Measurements from ENCODE around the gene ILDR2.

Gene ILDR2

DNA sequence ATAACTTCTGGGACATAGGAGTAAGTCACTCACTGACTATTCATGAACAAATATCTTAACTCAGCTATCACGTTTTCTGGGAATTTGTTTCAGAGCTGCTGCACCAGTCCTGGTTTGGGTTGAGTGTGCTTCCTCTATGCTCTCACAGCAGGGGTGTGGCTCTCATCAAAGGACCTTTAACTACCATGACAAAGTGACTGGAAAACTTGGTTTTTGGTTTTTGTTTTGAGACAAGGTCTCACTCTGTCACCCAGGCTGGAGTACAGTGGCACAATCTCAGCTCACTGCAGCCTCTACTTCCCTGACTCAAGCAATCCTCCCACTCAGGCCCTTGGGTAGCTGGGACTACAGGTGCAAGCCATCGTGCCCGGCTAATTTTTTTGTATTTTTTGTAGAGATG, 4.1 kb downstream of the ILDR2 start:
- no peak for DNase-seq

DNA sequence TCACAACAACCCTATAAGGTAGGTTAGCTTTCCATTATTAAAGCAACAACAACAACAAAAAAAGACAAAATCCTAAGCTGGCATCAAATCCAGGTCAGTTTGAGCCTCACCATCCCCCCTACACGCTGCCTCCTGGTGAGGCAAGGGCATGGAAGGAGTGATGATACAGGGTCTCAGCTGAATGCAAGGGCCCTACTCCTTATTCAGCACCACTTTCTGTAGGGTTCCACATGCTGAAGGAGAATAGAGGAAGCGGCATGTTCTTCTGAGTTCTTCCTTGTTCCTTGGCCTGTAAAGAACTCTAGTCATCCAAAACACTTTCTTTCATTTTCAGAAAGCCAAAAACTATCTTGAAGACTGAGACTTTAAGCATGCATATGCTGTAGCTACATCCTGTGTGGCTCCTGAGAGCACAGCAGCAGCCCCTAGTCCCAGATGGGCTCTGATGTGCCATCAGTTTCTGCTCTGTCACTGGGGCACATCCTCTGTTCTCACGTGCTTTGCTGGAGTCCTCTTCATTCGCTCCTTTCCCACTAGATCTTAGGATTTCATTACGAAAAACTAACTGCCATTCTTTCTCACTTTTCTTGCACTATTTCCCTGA, 6.2 kb downstream of the ILDR2 start:
- DNase-seq, result no peak

DNA sequence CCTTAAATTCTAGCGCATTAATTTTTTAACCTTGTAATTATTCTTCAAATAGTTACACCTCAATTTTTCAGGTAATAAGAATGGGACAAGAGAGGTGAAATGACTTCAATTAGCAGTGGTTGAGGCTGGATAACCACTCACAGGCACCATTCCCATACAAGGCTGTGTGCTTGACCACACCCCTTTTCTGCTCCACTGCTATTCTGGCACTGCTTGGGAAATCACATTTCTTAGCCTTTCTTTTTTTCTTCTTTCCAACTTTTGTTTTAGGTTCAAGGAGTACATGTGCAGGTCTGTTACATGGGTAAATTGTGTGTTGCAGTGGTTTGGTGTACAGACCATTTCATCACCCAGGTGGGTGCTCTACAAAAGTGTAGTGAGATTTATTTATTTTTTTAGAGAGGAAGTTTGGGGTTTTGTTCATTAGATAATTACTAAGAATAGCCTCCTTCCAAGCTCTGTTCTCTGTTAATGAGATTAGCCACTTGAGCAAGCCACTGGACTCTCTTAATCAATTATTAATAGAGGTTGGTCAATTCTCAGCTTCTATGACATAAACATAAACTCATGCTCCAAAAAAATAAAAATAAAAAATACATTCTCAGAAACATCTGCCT, 14.4 kb downstream of the ILDR2 start:
- DNase-seq, result no peak

DNA sequence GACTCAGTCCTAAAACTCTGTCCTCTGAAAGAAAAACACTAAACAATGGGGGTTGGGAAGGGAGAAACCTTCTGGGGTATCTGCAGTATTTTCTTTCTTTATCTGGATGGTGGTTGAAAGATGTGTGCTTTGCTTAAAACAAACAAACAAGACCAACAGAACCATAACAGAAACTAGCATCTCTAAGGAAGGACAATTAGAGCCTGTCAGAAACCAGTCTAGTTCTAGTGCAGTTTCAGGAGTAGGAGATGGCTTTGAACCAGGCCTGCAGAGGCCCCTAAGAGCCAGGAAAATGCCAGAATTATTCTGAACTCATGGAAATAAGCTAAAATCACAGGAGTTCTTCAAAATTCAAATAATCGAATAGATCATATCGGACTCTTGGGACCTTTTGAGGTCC, 18.5 kb downstream of the ILDR2 start:
- DNase-seq, result no peak

DNA sequence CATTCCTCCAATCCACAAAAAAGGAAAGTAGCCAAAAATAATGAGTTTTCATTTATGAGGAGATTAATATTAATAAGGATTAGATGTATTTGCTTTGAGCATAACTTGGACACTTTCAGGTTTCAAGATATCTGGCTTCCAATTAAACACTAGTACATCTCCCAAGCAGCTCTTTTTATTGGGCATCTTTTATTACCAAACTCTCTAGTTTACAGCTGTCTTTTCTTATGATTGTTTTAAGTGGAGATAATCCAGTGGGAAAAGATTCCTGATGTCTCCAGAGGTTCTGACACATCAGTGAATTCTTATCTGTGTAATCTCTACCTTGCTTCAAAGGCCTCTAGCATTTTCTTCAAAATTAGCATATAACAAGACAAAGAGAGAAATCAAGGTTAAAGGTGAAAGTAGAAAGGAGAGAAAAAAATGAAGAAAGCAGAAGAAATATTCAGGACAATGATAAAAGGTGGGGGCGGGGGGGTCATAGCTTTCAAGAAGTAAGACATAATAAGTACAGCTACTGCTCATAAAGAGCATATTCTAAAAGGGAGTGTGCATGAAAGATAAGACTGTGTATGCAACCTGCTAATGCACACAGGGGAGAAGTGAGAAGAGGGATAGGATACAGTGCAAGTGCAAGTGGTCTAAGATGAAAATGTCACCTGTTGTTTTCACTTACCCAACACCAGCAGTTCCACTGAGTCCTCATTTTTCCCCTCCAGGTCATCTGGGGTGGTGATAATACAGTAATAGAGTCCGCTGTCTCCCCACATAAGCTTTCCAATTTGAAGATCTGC, 19.1 kb downstream of the ILDR2 start:
- no peak for DNase-seq

DNA sequence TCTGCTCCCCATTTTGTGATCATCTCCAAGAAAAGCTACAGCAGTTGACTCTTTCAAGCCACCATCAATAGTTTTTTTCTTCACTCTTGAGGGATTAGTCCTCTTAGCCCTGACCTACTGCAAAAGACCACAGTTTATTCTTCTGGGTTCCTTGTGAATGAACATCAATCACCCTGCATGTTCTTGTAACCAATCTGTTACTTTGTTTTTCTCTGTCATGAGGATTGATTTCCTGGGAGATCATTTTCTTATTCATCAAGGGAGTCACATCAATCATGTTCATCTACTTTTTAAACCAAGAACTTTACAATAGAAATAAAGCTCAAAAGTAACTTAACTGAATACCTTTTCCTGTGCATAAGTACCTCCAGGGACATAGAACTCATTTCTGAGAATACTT, 21.8 kb downstream of the ILDR2 start:
- DNase-seq, result no peak

DNA sequence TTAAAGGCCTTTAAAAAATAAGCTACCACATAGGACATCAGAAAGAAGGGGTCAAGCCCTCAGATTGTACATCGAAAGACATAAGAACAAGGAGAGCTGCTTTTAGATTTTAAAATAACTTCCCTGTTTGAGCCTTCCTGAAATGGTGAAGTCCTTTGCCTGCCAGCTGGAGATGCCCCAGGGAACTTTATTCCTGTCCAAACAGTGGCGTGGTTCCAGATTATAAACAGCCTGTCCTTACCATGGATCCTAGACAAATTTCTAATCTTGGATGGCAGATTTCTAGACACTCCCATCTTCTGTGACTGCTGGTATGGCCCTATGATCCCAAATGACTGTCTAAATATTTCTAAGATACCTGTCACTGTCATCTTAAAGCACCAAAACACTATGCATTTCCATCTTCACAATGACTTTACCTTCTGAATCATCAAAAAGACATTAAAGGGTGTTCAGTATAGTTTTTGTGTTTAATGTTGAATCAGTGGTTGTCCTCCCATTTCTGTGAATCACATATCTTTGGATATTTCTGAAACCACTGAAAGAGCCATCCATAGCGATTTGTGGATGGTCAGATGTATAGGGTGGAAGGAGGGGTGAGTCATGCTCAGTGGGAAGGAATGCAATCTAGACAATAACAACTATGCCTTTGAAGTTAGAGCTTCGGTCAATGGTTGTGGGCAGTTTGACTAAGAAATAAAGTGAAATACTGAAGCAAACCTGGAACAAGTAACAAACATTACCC, 23.2 kb downstream of the ILDR2 start:
- peak; percentile 33 for DNase-seq

DNA sequence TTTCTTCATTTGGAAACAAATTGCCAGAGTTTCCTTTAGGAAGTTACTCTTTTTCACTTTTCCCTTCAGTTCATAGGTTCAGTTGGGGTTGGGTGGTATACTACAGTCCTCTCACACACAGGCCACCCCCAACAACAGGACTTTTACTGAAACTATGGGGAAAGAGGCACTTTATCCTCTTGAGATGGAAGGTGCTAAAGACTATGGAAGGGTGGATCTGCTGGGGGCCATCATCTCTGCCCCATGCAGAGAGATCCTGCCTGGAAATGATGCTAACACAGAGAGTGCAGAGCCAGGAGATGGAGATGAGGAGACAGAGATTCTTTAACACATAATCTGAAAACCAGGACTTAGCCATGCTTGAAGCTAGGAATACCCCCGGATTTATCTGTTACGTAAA, 24.3 kb downstream of the ILDR2 start:
- no peak for DNase-seq

DNA sequence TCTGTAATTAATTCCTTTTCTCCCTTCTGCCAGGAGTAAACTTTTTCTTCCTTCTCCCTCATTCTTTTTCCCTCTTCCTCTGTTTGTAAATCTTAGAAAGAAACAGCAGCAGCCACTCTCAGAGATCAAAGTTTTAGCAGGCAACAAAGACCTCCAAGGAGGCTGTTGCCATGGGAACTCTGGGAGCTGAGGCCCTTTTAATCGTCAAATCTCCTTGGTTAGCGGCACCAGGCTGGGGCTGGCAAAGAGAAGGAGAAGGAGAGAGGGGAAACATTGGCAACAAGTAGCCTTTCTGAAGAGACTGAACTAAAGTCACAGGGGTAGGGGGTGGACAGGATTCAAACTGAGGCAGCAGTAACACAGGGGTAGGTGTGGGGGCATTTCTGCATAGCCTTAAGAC, 25.2 kb downstream of the ILDR2 start:
- DNase-seq, result no peak

DNA sequence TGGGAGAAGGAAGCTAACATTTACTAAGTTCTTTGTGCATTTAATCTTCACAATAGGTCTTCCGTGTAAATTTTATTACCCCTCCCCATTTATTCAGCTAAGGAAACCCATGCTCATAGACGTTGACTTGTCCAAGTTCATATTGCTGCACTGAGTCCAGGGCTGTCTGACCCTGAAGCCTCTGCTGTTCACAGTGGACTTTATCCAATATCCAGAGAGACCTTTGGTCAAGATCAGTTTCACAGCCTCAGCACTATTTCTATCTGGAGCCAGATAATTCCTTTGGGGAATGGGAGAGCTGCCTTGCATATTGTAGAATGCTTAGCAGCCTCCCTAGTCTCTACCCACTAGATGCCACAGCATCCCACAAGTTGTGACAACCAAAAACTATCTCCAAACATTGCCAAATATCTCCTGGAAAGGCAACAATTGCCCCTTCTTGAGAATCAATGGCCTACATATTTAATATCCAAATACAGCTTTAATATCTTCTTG, 26.4 kb downstream of the ILDR2 start:
- no peak for DNase-seq

DNA sequence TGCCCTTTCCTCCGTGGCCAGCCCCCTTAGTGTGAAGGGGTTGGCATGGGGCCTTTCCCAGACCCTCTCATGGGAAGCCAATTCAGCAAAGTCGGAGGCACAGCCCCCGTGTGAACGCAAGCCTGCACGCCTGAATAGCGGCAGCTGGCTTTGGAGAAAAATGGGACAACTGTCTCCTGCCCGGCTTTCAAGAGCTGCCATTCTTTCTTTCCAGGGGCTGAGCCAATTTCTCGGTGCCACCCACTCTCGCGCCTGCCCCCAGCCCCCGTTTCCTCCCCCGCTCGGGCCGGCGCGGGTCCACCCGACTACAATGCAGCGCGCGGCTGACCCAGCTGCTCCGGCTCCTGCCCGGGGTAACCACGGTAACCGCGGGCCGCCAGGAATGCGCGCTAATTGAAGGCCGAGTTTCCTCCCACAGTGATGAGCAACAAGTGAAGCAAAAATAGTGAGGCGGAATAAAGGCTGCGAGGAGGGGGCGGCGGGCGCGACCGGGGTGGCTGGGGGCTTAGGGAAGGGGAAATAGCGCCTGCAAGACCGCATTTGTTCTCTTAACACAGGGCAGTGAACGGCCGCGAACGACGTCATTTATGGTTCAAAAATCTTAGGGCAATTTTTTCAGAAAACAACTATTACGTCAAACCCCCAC, 27.8 kb downstream of the ILDR2 start:
- no peak for DNase-seq

DNA sequence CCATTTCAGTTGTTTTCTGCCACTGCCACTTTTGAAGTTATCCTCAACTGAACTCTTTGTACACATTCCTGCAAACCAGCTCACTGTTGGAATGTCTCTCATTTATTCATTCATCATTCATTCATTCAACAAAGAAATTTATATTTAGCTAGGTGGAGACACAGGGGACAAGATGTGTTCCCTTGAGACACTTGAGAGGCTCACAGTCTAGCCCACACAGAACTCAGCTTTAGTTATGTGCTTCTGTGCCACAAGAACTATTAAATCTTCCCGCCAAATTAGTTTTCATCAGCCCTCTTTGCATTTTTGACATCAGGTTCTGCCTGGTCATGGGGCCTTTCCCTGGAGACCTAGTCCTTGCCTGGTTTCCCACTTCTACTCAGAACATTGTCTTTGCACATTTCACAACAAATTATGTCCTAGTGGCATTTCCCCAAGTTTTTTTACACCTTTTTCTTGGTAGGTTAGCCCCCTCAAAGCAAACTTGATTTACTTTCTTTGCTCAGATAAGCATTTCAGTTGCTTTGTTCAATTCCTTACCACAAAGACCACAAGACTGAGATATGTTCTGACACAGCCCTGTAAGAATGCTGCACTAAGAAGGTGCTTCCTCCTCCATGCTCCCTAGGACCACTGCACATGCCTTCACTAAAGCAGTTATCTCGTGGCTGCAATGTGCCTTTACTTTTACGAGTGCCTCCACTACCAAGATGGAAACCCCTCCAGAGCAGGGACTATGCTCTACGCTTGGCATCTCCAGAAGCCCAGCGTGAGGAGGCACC, 31.0 kb downstream of the ILDR2 start:
- peak; percentile 1 for DNase-seq

DNA sequence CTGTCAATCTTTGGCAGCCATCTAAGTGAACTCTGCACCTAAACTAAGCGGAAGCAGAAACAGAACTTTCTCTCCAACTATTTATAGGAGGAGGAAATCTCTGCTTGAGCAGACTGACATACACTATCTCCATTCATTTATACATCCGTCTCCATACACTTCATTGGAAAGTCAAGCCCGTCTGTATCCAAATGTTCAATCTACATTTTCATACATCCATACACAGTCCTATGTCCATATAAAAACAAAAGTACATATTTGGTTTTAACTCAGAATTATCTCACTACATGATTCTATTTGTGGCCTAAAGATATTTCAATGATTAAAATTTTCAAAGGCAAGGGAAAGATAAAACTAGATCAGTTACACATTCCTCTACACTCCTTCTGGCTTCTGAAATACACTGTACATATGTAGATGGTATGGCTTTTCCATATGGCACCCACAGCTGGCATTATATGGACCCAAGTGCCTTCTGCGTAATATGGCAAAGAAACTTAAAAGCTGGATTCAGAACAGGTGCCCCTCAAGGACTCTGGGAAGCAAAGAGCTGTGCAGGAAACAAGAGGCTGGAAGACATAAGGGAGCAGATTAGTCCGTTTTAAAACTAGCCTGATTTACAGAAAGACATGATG, 35.5 kb downstream of the ILDR2 start:
- no peak for DNase-seq

DNA sequence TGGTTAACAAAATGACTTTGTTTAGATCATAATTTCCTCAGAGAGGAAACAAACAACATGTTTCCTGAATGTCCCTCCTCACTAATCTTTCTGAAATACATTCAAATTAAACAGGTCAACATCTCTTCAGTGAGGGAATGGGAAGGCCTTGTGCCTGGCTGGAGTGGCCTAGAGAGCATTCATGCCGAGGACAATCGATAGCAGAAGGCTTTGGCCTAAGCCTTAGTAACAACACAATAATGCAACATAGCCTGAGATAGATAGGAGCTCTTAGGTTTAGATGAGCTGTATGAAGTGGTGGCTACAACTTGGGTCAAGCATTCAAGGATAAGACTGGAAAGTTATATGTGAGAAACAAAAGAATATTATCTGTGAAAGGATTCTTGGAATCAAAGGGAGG, 37.4 kb downstream of the ILDR2 start:
- DNase-seq, result no peak

DNA sequence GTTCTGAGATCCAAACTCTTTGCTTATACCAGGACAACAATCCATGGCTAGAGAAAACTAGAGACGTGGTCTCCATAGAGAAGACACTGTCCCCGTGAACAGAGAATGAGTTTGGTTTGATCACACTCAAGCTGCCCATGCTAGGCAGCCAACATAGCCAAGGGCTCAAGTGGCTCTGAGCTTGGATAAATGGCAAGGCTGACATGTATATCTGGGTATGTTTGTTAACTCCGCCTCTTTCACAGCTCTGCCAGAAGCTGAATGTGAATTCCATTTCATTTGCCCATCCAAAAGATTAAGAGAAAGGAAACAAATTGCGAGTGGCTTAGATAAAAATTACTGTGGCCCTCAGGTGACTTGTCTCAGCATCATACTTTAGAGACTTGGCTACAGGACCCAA, 38.0 kb downstream of the ILDR2 start:
- no peak for DNase-seq

DNA sequence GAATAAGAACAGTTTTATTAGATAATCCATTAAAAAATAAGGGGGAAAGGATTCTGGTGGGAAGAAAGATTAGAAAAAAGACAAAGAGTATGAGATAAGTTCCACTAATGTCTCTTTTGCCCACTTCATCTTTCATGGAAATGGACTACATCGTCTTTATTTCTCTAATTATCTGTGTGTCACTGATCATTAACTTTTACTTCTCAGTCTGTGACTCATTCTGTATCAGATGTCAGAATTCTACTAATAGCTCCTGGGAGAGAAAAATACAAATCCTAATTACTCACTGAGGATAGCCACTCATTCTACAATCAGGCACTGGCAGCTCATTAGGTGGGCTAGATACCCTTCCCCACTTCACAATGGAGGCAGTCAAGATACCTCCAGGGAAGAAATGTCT, 41.7 kb downstream of the ILDR2 start:
- DNase-seq, result no peak

DNA sequence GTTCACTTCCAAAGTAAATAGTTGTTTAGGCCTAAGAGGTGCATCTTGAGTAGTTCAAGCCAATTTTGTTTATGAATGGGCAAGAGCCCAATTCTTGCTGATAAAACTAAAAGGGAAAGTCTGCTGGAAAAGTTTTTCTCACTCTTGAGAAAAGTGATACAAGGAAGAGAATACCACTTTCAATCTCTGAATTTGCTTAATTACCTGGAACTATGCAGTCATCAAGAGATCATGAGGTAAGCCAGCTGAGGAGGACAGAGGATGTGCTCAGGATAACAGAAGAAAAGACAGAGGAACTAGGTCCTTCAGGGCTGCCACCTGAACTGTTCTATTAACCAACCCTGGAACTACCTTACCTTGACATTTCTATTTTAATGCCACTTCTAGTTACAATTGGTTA, 42.2 kb downstream of the ILDR2 start:
- no peak for DNase-seq

DNA sequence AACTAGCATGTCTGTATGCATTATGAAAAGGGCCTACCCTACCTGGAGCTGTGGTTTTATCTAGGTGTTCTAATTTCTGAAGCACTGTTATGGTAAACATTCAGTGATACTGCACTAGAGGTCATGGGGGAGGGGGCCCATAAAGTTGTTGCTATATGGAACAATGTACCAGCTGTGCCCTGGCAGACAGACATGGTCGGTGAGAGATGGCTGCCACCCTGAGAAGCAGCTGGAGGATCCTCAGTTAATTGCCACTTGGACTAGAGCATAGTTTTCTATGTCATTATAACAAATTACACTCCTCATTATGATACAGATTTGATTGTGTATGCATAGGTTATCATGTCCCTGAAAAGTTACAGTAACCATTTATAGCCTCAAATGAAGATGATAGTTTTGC, 45.4 kb downstream of the ILDR2 start:
- DNase-seq, result no peak

DNA sequence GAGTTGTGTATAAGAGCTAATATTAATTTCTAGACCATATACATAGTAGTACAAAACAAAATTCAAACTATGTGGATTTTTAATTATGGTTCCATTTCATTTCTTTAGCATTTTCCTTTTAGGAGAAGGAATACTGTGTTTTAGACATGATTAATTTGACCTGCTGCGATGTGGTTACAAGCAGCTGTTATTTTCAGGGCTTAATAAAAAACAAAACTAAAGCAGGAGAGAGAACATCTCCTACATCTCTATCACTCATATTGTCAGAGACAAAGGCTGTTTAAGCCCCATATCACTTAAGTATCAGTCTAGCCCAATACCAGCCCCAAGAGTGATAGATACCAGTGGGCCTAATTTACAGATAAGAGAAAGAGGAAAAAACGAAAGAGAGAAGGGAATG, 47.6 kb downstream of the ILDR2 start:
- no peak for DNase-seq

DNA sequence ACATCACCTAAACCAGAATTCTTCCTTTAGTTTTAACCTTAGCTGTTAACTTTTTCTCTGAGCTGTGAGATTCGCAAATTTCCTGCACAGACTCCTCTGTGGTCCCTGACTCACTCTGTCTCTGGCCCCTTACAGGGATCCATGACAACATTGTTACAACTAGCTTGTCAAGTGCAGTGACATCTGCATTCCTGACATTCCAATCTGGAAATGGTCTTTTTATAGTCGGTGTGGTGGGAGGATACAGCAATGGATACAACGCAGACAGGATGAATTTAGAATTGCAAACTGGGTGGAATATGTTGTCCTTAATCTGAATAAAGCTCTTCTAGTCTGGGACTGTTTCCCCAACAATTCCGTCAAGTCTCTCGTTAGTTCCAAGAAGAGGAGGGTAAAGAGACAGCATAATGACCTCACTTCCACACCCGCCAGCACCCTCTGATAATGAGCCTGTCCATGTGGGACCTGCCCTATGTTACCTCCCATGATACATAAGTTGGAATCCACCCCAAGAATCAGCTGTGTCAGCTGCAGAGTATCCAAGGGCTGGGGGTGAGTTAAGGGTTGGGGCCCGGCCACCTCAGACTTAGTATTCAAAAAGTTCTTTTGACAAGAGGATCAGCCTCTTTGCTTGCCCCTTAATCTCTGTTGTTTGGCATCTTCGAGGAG, 49.4 kb downstream of the ILDR2 start:
- no peak for DNase-seq
